Kidney epithelial cell (primary cell): ENCODE data around the gene ALOX5. TPM values are rescaled to one million over a fixed set of nuclear protein-coding genes. Genes with fewer than 3 reads are reported as not detected.

Experiments used
- DNase-seq: peaks from one replicate; pipeline ENCODE4 v3.0.0-alpha.2; 2010; ENCODE audit warnings: low read depth
- H3K27me3 ChIP-seq: 2 replicates; pipeline ENCODE4 v1.6.0; 2011; ENCODE audit warnings: low read length; ENCODE audit not compliant: control insufficient read depth, insufficient read depth
- H3K36me3 ChIP-seq: 2 replicates; pipeline ENCODE4 v1.5.1; 2011; ENCODE audit warnings: low read length; ENCODE audit not compliant: control insufficient read depth, insufficient read depth
- H3K4me3 ChIP-seq: 2 replicates; pipeline ENCODE4 v1.5.1; 2011; ENCODE audit warnings: low read depth, mild to moderate bottlenecking, control low read depth, low read length
- CTCF ChIP-seq: IDR thresholded peaks from 2 replicates; pipeline ENCODE4 v1.5.1; 2011; ENCODE audit warnings: mild to moderate bottlenecking, moderate library complexity, low read length, control low read depth, inconsistent platforms; ENCODE audit not compliant: insufficient read depth, poor library complexity, severe bottlenecking
- total RNA-seq: library from RNA; depleted of rRNA; stranded (reverse); fragments of >200 nt; gene quantifications from 2 replicates; pipeline ENCODE4 v1.2.3, GENCODE V29; 2015

ALOX5 gene
- total RNA-seq, 1 donor from 2014 or later: 18.7 TPM

- no peak for TF ChIP-seq CTCF
- DNase-seq: no peak
Measured at GRCh38 chr10:45439365-45439764, 65.3 kb downstream of the ALOX5 start.

GRCh38 chr10:45439873-45440272, 65.9 kb downstream of the ALOX5 start:
- Histone ChIP-seq H3K27me3 (peaks cover 2% of the 10 kb centered on the region), H3K4me3 (no peak overlapping the region), H3K36me3 (no peaks in the 10 kb centered on the region)
- DNase-seq: no peak
- no peak for TF ChIP-seq CTCF

More at GRCh38 chr10:45439365-45439764, 65.3 kb downstream of the ALOX5 start:
- H3K27me3 ChIP-seq: peaks cover 2% of the 10 kb centered on the region
- H3K36me3 ChIP-seq: no peaks in the 10 kb centered on the region
- H3K4me3 ChIP-seq: no peak overlapping the region

GRCh38 chr10:45440511-45441062, 66.6 kb downstream of the ALOX5 start:
- no peak for TF ChIP-seq CTCF

GRCh38 chr10:45441239-45442190, 67.5 kb downstream of the ALOX5 start:
- peaks cover 2% of the 10 kb centered on the region for H3K27me3 ChIP-seq
- no peaks in the 10 kb centered on the region for H3K36me3 ChIP-seq
- TF ChIP-seq CTCF: no peak
- no peak overlapping the region for H3K4me3 ChIP-seq
- no peak for DNase-seq

More at GRCh38 chr10:45440511-45441062, 66.6 kb downstream of the ALOX5 start:
- Histone ChIP-seq H3K27me3 (peaks cover 2% of the 10 kb centered on the region), H3K4me3 (no peak overlapping the region), H3K36me3 (no peaks in the 10 kb centered on the region)
- DNase-seq: no peak

- TF ChIP-seq CTCF: no peak
- peaks cover 2% of the 10 kb centered on the region for H3K27me3 ChIP-seq
- H3K4me3 ChIP-seq: no peak overlapping the region
- H3K36me3 ChIP-seq: no peaks in the 10 kb centered on the region
- no peak for DNase-seq
Measured at GRCh38 chr10:45442251-45442650, 68.2 kb downstream of the ALOX5 start.
